Upper lobe of left lung (tissue), 4 donors: Measurements from ENCODE around the gene ABCF1.

ENCODE experiments used
- CTCF ChIP-seq, 6 experiments: fragments of 450-650 bp in 4 of 6; fragments of 200-600 bp in 2 of 6; sonication (generic) in 2 of 6; IDR thresholded peaks; one replicate each; pipeline ENCODE4 v1.5.1; 2016 to 2019; ENCODE audit warnings: antibody characterized with exemption in 6 of 6
- EP300 ChIP-seq, 4 donors: sonication (generic); formaldehyde crosslinking; IDR thresholded peaks; one replicate each; pipeline ENCODE4 v1.5.1; 2017; ENCODE audit warnings: antibody characterized with exemption in 4 of 4, control low read depth in 2 of 4
- POLR2A ChIP-seq, 4 donors: fragments of 450-650 bp; IDR thresholded peaks; one replicate each; pipeline ENCODE4 v1.5.1; 2016 to 2017; ENCODE audit warnings: antibody characterized with exemption in 4 of 4, mild to moderate bottlenecking in 2 of 4
- POLR2AphosphoS5 ChIP-seq, 2 donors: sonication (generic); formaldehyde crosslinking; IDR thresholded peaks; one replicate each; pipeline ENCODE4 v1.5.1; 2017; ENCODE audit warnings: antibody characterized with exemption in 2 of 2

DNA sequence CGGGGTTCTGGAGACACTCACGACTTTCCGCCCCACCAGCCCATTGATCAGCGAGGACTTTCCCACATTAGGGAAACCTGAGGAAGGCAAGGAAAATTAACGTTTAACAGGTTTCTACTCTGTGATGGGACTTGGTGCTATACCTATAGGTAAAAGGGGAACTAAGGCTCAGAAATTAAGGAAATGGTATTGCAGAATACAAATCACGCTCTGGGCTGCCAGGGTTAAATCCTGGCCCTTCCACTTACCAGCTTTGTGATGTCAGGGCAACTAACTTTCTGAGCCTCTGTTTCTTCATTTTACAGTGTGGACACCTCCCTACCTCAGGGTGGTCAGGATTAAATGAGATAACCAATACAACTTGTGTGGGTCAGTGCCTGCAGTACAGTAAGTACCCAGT, 23.8 kb upstream of the ABCF1 start:
- no peak for TF ChIP-seq POLR2AphosphoS5 (IDR thresholded peaks at IDR 0.05)
- no peak for TF ChIP-seq CTCF (IDR thresholded peaks at IDR 0.05)
- TF ChIP-seq EP300 (IDR thresholded peaks at IDR 0.05), result no peak
- TF ChIP-seq POLR2A (IDR thresholded peaks at IDR 0.05), result no peak
